ENCODE measurements around the gene MTF2. TPM values are rescaled to one million over a fixed set of nuclear protein-coding genes. Genes with fewer than 3 reads are reported as not detected.
A peak's percentile ranks its signal among the peaks of the same experiment; 100 is the strongest.

Gene MTF2
- total RNA-seq, 4 donors from 2014 or later = 29.1 to 70.9 (median 31.8) TPM

DNA sequence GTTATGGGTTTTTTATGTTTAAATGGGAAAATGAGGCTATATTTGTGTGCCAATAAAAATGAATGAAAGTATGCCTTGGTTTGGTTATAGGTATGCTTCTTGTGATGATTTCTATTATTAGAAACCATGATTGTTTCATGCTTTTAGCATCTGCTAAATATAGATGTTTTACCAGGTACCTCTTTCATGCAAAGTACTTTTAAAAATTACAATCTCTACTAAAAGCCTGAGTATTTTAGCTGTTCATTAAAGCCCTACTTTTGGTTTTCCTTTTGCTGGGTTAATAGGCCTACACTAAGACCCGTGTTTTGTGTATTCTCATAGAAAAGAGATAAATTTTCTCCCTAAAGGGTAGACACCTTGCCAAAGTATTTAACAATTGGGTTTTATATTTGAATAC lies 32.0 kb downstream of the MTF2 start:
- peak overlapping the region in 1 of 2 donors; percentile 15 for H3K27ac ChIP-seq

GRCh38 chr1:93111561-93111960 lies 32.5 kb downstream of the MTF2 start:
- Histone ChIP-seq H3K36me3 (no peaks in the 10 kb centered on the region), H3K4me3 (no peak overlapping the region), H3K27me3 (no peaks in the 10 kb centered on the region), H3K27ac (peak overlapping the region; percentile 15 to 26), H3K4me1 (no peaks in the 10 kb centered on the region), H3K9me3 (no peaks in the 10 kb centered on the region)
- TF ChIP-seq, protein P1, sequence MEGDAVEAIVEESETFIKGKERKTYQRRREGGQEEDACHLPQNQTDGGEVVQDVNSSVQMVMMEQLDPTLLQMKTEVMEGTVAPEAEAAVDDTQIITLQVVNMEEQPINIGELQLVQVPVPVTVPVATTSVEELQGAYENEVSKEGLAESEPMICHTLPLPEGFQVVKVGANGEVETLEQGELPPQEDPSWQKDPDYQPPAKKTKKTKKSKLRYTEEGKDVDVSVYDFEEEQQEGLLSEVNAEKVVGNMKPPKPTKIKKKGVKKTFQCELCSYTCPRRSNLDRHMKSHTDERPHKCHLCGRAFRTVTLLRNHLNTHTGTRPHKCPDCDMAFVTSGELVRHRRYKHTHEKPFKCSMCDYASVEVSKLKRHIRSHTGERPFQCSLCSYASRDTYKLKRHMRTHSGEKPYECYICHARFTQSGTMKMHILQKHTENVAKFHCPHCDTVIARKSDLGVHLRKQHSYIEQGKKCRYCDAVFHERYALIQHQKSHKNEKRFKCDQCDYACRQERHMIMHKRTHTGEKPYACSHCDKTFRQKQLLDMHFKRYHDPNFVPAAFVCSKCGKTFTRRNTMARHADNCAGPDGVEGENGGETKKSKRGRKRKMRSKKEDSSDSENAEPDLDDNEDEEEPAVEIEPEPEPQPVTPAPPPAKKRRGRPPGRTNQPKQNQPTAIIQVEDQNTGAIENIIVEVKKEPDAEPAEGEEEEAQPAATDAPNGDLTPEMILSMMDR (IDR thresholded peaks at IDR 0.05) = no peak
- TF ChIP-seq POLR2A (IDR thresholded peaks at IDR 0.05) = no peak
- no peak for DNase-seq
- intact Hi-C loops (cut with DNase I; ENCODE audit: low total_unique reads) = no loop called here

More for the DNA sequence above, 32.0 kb downstream of the MTF2 start:
- intact Hi-C loops (cut with DNase I; ENCODE audit: low total_unique reads) = no loop called here
- no peaks in the 10 kb centered on the region for H3K27me3 ChIP-seq
- no peaks in the 10 kb centered on the region for H3K9me3 ChIP-seq
- no peaks in the 10 kb centered on the region for H3K4me1 ChIP-seq
- no peak for DNase-seq
- TF ChIP-seq, protein P1 (IDR thresholded peaks at IDR 0.05) = no peak
- no peak for TF ChIP-seq POLR2A (IDR thresholded peaks at IDR 0.05)
- H3K36me3 ChIP-seq = no peaks in the 10 kb centered on the region
- H3K4me3 ChIP-seq = no peak overlapping the region

- no peaks in the 10 kb centered on the region for H3K27me3 ChIP-seq
- H3K4me1 ChIP-seq = no peaks in the 10 kb centered on the region
- H3K4me3 ChIP-seq = no peak overlapping the region
- H3K36me3 ChIP-seq = no peaks in the 10 kb centered on the region
- TF ChIP-seq, protein P1 (IDR thresholded peaks at IDR 0.05) = no peak
- TF ChIP-seq POLR2A (IDR thresholded peaks at IDR 0.05) = no peak
- DNase-seq = no peak
- H3K27ac ChIP-seq = no peak overlapping the region
- intact Hi-C loops (cut with DNase I; ENCODE audit: low total_unique reads) = no loop called here
- H3K9me3 ChIP-seq = no peaks in the 10 kb centered on the region
These were observed 34.0 kb downstream of the MTF2 start for GRCh38 chr1:93113127-93113526.

DNA sequence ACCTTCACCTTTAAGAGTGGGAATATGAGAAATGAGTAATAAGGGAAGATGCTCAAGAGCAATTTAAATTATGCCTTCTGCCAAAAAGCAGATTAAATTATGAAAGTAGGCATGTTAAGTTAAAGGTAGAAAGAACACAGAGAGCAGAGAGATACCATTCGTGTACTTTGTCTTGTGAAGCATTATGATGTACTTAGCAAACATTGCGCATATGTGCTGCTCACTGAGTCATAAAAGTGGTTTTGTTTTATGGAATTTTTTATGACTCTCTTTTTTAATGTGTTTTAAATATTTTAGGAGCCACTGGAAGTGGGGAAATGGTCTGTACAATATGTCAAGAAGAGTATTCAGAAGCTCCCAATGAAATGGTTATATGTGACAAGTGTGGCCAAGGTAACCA lies 35.3 kb downstream of the MTF2 start:
- H3K36me3 ChIP-seq = no peaks in the 10 kb centered on the region
- H3K4me1 ChIP-seq = no peaks in the 10 kb centered on the region
- no peaks in the 10 kb centered on the region for H3K9me3 ChIP-seq
- H3K27ac ChIP-seq = no peak overlapping the region
- no peaks in the 10 kb centered on the region for H3K27me3 ChIP-seq
- no peak overlapping the region for H3K4me3 ChIP-seq
- intact Hi-C loops (cut with DNase I; ENCODE audit: low total_unique reads) = no loop called here
- DNase-seq = no peak
- TF ChIP-seq, protein P1 (IDR thresholded peaks at IDR 0.05) = no peak
- TF ChIP-seq POLR2A (IDR thresholded peaks at IDR 0.05) = no peak

DNA sequence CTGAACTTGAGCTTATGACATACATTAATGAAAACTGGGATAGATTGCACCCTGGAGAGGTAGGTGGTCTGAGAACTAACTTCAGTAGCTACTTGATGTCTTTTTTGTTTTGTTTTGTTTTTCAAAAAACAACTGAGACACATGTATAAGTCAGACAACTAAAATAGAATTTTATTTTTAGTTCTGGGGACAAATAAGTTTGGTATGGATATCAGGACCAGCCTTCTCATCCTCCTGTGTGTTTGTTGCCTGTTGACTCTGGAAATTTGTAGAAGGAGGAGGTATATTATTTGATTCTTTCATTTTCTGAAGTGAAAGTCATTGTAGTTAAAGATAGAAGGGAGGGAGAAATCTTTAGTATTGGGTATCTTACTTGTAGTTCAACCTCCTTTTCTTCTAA lies 41.5 kb downstream of the MTF2 start:
- TF ChIP-seq, protein P1 (IDR thresholded peaks at IDR 0.05) = no peak
- TF ChIP-seq POLR2A (IDR thresholded peaks at IDR 0.05) = no peak

More for the DNA sequence above, 41.5 kb downstream of the MTF2 start:
- no peak for DNase-seq
- Histone ChIP-seq H3K27ac (no peak overlapping the region), H3K36me3 (no peaks in the 10 kb centered on the region), H3K4me1 (no peaks in the 10 kb centered on the region), H3K4me3 (no peak overlapping the region), H3K27me3 (no peaks in the 10 kb centered on the region), H3K9me3 (no peaks in the 10 kb centered on the region)
- intact Hi-C loops (cut with DNase I; ENCODE audit: low total_unique reads) = no loop called here

Measured in uterus (tissue), 4 donors.